ENCODE data around the gene NRP1. TPM values are rescaled to one million over a fixed set of nuclear protein-coding genes. Genes with fewer than 3 reads are reported as not detected.

NRP1 gene
- total and polyA plus RNA-seq, 4 donors: 18.5 to 188 (median 71.7) TPM

GRCh38 chr10:33370434-33370930, 36.0 kb upstream of the NRP1 start:
- H3K9me3 ChIP-seq (ENCODE audit: control insufficient read depth in 4 of 4, insufficient read depth in 3 of 4, low read length in 3 of 4): peaks cover 0 to 2% (median 0%) of the 10 kb centered on the region in 4 donors
- H3K27me3 ChIP-seq (ENCODE audit: control insufficient read depth in 3 of 3, insufficient read depth in 3 of 3, low read length in 2 of 3): no peaks in the 10 kb centered on the region
- TF ChIP-seq, protein P1, sequence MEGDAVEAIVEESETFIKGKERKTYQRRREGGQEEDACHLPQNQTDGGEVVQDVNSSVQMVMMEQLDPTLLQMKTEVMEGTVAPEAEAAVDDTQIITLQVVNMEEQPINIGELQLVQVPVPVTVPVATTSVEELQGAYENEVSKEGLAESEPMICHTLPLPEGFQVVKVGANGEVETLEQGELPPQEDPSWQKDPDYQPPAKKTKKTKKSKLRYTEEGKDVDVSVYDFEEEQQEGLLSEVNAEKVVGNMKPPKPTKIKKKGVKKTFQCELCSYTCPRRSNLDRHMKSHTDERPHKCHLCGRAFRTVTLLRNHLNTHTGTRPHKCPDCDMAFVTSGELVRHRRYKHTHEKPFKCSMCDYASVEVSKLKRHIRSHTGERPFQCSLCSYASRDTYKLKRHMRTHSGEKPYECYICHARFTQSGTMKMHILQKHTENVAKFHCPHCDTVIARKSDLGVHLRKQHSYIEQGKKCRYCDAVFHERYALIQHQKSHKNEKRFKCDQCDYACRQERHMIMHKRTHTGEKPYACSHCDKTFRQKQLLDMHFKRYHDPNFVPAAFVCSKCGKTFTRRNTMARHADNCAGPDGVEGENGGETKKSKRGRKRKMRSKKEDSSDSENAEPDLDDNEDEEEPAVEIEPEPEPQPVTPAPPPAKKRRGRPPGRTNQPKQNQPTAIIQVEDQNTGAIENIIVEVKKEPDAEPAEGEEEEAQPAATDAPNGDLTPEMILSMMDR (IDR thresholded peaks at IDR 0.05; ENCODE audit: control extremely low read depth, extremely low read depth): no peak
- 90 to 94% methylated on average over 2 of the region's 2 CpGs for WGBS, 2 donors
- H3K36me3 ChIP-seq (ENCODE audit: control insufficient read depth in 4 of 4, insufficient read depth in 4 of 4, low read length in 4 of 4): no peaks in the 10 kb centered on the region
- H3K4me3 ChIP-seq: no peak overlapping the region
- H3K27ac ChIP-seq (ENCODE audit: low read depth in 1 of 2, low read length in 1 of 2): no peak overlapping the region
- no peaks in the 10 kb centered on the region for H3K4me1 ChIP-seq (ENCODE audit: control insufficient read depth in 5 of 5, insufficient read depth in 5 of 5, low read length in 5 of 5)
- ATAC-seq (ENCODE audit: insufficient read depth, low FRiP score) (no peak), DNase-seq (no peak)
- H3K9ac ChIP-seq (ENCODE audit: insufficient read depth in 1 of 2, low read length in 2 of 2): no peak overlapping the region

- DNase-seq (no peak), ATAC-seq (ENCODE audit: insufficient read depth, low FRiP score) (no peak)
- Histone ChIP-seq H3K4me3 (no peak overlapping the region), H3K9ac (ENCODE audit: insufficient read depth in 1 of 2, low read length in 2 of 2) (no peak overlapping the region), H3K27me3 (ENCODE audit: control insufficient read depth in 3 of 3, insufficient read depth in 3 of 3, low read length in 2 of 3) (no peaks in the 10 kb centered on the region), H3K27ac (ENCODE audit: low read depth in 1 of 2, low read length in 1 of 2) (no peak overlapping the region), H3K36me3 (ENCODE audit: control insufficient read depth in 4 of 4, insufficient read depth in 4 of 4, low read length in 4 of 4) (no peaks in the 10 kb centered on the region), H3K9me3 (ENCODE audit: control insufficient read depth in 4 of 4, insufficient read depth in 3 of 4, low read length in 3 of 4) (peaks cover 0 to 6% (median 0%) of the 10 kb centered on the region in 4 donors), H3K4me1 (ENCODE audit: control insufficient read depth in 5 of 5, insufficient read depth in 5 of 5, low read length in 5 of 5) (peaks cover 0 to 2% (median 0%) of the 10 kb centered on the region in 5 donors)
- WGBS, 2 donors: 93 to 94% methylated on average over 4 of the region's 4 CpGs
- TF ChIP-seq, protein P1 (IDR thresholded peaks at IDR 0.05; ENCODE audit: control extremely low read depth, extremely low read depth): no peak
Observed at GRCh38 chr10:33368086-33368485, 33.6 kb upstream of the NRP1 start.

DNA sequence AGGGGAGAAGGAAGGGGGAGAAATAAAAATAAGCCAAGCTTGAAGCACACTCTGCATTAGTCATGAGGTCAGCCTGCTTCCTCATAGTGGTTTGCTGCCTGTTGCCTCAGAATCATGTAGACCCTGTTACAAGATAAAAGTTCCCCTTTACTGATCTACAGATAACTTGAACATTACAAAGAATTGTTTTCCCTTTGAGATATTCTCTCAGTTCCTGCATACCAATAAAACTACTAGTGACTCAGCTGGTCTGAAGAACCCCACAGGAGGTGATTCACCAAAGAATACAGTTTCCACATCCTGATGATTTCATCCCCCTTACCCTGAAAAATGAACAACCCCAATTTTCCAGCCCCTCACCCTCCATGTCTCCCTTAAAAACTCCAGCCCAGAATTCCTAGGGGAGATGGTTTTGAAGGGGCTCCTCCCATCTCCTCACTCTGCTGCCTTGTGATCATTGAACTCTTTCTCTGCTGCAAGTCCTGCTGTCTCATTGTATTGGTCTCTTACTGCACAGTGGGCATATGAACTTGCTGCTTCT, 31.5 kb upstream of the NRP1 start:
- no peak overlapping the region for H3K27ac ChIP-seq (ENCODE audit: low read depth in 1 of 2, low read length in 1 of 2)
- H3K4me3 ChIP-seq: no peak overlapping the region
- no peaks in the 10 kb centered on the region for H3K36me3 ChIP-seq (ENCODE audit: control insufficient read depth in 4 of 4, insufficient read depth in 4 of 4, low read length in 4 of 4)
- H3K4me1 ChIP-seq (ENCODE audit: control insufficient read depth in 5 of 5, insufficient read depth in 5 of 5, low read length in 5 of 5): peaks cover 0 to 2% (median 0%) of the 10 kb centered on the region in 5 donors
- H3K27me3 ChIP-seq (ENCODE audit: control insufficient read depth in 3 of 3, insufficient read depth in 3 of 3, low read length in 2 of 3): no peaks in the 10 kb centered on the region
- H3K9me3 ChIP-seq (ENCODE audit: control insufficient read depth in 4 of 4, insufficient read depth in 3 of 4, low read length in 3 of 4): peaks cover 0 to 6% (median 0%) of the 10 kb centered on the region in 4 donors
- DNase-seq (no peak), ATAC-seq (ENCODE audit: insufficient read depth, low FRiP score) (peak; percentile 53)
- no peak overlapping the region for H3K9ac ChIP-seq (ENCODE audit: insufficient read depth in 1 of 2, low read length in 2 of 2)
- TF ChIP-seq, protein P1 (IDR thresholded peaks at IDR 0.05; ENCODE audit: control extremely low read depth, extremely low read depth): no peak

GRCh38 chr10:33365301-33365700, 30.8 kb upstream of the NRP1 start:
- peaks cover 0 to 2% (median 0%) of the 10 kb centered on the region in 5 donors for H3K4me1 ChIP-seq (ENCODE audit: control insufficient read depth in 5 of 5, insufficient read depth in 5 of 5, low read length in 5 of 5)
- H3K36me3 ChIP-seq (ENCODE audit: control insufficient read depth in 4 of 4, insufficient read depth in 4 of 4, low read length in 4 of 4): no peaks in the 10 kb centered on the region
- TF ChIP-seq, protein P1 (IDR thresholded peaks at IDR 0.05; ENCODE audit: control extremely low read depth, extremely low read depth): no peak
- H3K4me3 ChIP-seq: no peak overlapping the region
- ATAC-seq (ENCODE audit: insufficient read depth, low FRiP score) (no peak), DNase-seq (no peak)
- H3K9ac ChIP-seq (ENCODE audit: insufficient read depth in 1 of 2, low read length in 2 of 2): no peak overlapping the region
- peak overlapping the region in 1 of 2 donors; percentile 45 for H3K27ac ChIP-seq (ENCODE audit: low read depth in 1 of 2, low read length in 1 of 2)
- 69 to 79% methylated on average over 1 of the region's 1 CpG for WGBS, 2 donors
- H3K27me3 ChIP-seq (ENCODE audit: control insufficient read depth in 3 of 3, insufficient read depth in 3 of 3, low read length in 2 of 3): no peaks in the 10 kb centered on the region
- peaks cover 0 to 6% (median 0%) of the 10 kb centered on the region in 4 donors for H3K9me3 ChIP-seq (ENCODE audit: control insufficient read depth in 4 of 4, insufficient read depth in 3 of 4, low read length in 3 of 4)

Data from lung (tissue), 12 donors.